ENCODE measurements around the gene BPIFA1.
A peak's percentile ranks its signal among the peaks of the same experiment; 100 is the strongest.

BPIFA1 gene

DNA sequence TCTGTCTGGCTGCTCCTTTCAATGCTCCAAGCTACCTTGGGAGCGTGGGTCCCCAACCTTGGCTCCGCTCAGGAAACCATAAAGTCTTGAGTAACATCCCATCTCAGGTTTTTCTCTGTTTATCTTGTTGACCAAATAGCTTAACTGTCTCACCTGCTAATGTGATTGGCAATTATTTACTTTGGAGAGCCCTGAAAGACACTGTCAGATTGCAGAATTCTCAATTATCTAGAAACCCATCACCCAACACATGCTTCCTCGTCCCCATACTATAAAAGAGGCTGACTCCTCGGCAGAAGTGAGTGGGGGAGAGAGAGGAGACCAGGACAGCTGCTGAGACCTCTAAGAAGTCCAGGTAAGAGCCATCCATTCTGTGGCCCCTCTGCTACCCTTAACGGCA lies at the start of gene BPIFA1:
Gene BPIFA1, plus strand, starts transcription at position 301 of the 400 bp plus-strand sequence. CDS start 1,716 bp downstream, outside the sequence.
- DNase-seq = no peak

DNA sequence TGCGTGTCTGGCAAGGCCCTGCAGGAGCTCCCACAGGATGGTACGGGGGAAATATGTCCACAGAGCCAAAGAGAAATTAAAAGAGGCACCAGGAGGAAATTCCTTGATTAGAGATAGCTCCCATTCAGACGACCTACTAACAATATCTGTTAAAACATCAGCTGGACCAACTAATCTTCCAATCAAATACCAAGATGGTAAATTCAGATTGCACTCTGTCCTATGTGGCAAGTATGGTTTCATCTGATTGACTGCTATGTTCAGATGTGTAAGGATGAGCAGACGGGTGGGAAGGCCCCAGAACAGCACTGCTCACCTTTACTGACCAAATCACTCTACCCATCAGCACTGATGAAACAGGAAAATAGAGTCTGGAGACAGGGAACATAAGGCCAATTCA lies 48.3 kb upstream of the BPIFA1 start:
- DNase-seq = no peak

DNA sequence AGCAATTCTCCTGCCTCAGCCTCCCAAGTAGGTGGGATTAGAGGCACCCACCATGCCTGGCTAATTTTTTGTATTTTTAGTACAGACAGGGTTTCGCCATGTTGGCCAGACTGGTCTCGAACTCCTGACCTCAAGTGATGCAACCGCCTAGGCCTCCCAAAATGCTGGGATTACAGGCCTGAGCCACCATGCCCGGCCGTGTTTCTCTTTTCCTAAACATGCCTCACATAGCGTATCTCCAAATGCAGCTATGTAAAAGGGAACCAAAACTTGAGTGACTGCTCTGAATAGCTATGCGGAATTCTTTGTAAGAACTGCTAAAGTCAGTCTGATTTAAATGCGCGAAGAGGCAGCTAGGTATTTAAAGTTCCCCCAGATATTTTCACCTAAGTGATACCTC lies 47.4 kb upstream of the BPIFA1 start:
- DNase-seq = no peak

DNA sequence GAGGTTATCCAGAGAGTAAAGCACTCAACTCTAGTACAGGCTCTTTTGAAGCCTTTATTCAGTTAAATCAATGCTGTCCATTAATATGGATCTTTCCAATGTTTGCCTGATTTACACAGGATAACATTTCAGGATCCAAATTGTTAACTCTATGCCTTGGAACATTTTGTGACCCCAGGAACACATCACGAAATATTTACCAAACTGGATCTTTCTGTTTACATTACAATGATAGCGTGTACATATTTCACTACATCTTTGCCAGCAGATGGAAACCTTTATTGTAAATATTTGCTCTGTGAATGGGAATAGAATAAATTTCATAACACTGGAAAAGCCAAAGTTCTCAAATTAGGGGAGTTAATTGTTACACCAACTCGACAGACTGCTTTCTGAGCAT lies 44.3 kb upstream of the BPIFA1 start:
- DNase-seq = no peak

DNA sequence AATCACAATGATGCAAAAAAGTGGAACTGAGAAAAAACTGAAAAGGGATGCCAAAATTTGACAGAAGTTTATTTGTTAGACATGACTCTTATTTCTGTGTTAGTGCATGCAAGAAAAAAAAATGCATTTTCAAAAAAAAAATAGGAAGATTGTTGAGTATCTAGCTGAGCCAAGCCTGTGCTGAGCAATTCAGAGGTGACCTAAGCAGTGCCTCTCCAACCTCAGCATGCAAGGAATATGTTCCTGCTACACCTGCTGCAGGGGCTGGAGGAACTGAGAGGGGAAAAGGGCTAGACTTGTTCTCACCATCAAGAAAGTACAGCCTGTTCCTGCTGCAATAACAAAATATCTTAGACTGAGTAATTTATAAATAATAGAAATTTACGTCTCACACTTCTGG lies 43.8 kb upstream of the BPIFA1 start:
- no peak for DNase-seq

DNA sequence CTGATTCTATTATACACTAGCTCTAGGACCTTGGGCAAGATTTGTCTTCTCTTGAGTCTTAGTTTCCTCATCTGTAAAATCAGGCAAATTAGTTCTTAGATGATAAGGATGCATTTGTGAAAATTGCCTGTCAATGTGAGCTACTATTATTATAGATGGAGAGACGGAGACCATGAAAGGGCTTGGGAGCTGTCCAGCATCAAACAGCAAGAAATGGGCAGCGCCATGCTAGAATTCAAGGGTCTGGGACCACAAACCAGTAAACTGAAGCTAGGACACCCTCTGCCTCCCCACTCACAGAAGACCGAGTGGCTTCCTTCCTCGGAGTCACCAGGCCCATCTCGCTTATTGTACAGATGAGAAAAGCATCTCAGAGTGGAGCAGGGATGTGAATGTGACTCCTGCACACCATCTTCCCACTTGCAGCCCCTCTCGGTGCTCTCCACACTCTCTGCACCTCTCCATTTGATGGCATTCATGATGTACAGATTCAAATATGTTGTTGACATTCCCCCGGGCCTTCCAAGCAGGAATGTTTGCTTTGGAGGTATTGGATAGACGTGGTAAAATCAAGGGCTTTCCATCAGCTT lies 42.8 kb upstream of the BPIFA1 start:
- DNase-seq = no peak

DNA sequence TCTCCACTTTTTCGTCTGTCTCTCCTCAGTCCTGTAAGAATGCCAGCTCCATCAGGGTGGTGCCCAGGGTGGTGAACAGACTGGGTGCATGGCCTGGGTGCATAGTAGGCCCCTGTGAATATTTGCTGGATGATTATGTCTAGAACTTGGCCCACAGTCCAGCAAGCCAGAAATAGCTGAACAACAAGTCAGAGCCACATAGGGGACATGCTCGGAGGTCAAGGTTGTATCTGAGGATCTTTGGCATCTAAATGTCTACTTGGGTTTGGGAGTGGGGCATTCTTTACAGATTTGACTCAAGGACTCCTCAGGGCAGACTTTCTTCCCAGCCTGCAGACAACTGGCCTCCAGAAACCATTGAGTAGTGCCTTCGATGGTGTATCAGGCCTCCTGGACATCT lies 36.8 kb upstream of the BPIFA1 start:
- DNase-seq = no peak

DNA sequence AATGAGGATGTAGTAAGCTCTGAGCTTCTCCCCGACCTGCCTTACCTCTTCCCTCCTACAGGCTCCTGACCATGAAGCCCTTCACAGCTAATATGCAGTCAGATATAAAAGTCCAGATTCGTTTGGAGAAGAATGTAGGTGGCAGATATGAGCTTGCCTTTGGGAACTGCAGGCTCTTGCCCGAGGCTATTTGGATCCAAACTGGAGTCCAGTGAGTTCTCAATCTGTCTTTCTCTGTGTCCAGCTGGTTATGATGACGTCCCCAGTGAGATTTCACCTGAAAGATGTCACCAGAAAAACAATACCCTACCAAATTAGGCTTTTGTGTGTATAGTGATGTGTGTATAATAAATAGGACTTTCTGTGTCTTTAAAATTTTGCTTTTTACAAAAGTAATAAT lies 33.3 kb upstream of the BPIFA1 start:
- no peak for DNase-seq

DNA sequence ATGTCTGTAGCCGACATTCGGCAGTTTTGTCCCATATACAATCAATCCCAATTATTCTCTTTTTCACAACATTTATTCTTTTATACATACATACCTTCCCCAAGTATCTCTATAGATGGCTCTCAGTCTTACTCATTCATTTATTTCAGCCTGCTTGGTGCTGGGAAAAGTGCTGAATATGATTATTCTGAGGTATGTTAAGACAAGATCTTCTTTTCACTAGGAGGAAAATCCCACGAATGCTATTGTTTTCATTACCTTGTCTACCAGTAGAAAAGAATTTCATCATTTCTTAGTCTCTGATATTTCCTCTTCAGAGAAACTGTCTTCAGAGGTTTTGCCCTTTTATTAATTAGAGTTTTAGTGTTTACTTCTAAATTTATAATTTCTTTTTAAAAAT lies 32.4 kb upstream of the BPIFA1 start:
- no peak for DNase-seq

DNA sequence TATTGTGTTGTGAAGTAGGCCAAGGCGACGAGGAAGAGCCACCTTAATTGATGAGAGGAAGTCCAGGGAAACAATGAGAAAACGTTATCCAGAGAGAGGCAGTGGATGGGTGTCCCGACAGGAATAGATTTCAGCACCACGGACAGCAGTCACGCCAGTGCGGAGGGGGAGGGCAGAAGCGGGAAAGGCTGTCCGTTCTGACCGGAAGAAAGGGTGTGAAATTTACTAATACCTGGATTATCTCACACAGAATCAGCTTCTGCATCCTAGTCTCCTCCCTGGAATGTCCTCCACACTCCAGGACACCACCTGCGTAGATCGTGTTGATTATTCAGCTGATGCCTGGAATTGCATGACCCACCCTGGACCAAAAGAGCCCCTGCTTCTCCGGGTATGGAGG lies 26.0 kb upstream of the BPIFA1 start:
- DNase-seq = peak; percentile 57 to 86 (median 74)

DNA sequence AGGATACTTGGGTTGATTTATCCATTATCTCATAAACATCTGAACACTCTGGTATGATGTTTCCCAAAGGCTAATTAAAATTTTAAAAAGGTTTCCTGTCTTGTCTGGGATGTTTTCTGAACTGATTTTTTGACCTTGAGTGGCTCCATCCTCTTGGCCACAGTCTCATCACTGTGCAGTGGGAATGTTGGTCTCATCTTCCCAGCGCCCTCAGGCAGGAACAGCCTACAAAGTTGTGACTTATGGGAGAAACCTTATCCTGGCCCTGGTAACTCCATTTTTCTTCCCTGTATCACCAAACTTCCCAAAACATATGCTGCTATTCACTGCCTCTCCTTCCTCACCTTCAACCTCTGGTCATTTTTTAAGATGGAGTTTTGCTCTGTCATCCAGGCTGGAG lies 25.4 kb upstream of the BPIFA1 start:
- DNase-seq = no peak

DNA sequence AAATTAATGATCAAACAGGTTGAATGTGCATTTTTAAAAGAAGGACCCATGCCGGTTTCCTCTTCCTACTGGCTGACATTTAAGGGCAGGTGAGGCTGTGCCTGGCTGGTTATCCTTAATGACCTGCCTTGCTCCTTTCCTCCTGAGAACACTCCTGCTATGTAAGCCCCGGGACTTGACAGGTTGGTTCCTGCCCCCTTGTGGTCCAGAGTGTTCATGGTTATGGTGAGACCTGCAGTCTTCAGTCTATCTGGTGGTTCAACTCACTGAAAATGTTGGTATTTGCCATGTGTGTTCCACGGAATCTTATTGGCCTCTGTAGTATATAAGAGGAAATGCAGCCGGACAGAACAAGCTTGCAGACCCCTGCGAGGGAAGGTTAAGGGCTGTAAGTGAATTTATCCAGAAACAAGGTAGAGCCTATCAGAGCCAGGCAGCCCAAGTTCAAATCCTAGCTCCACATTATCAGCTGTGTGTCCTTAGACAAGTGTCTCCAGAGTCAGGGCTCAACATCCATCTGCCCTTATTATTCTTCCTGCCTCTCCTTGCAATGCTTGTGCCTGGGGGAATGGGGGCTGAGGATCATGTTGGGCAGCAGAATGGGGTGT lies 23.9 kb upstream of the BPIFA1 start:
- peak; percentile 25 to 52 (median 39) for DNase-seq

DNA sequence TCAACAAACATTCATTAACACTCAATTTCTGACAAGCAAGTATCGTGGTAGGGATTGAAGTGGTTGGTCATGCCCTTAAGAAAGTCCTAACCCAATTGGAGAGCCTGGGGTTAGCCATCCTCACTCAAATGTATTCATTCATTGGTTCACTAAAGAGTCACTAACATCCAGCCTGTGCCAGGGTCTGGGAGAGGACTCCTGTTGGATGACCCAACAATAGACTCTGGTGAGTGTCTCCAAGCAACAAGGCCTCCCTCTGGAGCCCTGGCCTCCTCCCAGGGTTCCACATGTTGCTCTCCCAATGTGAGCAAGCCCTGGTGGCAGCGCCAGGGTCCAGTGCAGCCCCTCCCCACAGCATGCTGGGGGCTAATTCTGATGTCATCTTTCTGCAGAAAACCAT lies 18.7 kb upstream of the BPIFA1 start, which contains the start of gene BPIFA3:
Gene BPIFA3, plus strand, starts transcription at position 301 of the 400 bp plus-strand sequence. CDS start 185 bp downstream, outside the sequence.
- no peak for DNase-seq

DNA sequence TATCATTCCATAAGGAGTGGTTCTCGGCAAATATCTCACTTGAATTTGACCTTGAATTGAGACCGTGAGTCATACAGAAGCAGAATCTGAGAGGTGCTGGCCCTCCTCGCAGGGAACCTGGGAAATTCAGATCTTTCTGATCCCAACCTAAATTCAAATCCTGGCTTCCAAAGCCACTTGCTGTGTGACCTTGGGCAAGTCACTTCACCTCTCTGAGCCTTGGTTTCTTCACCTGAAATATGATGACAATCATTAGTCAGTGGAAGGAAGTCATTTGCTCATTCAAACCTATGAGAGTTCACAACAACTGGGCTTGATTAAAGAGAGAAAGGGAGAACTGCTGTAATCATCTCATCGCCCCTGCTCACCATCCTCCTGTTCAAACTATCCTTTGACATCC lies 11.4 kb upstream of the BPIFA1 start:
- DNase-seq = no peak

DNA sequence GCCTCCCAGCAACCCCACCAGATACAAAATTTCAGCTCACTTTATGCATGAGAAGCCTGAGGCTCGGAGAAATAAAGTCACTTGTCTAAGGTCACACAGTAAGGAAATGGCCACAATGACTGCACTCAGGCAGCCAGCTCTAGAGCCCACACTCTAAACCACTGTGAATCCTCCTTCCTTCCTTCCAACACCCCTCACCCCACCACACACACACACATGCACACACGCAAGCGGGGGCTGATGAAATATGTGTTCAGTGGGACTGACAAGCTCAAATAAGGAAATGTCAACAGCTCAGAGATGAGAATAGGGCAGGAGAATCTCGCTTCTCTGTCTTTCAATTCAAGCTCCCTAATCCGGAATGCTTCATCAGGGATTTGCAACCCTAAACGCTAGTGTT lies 6.0 kb upstream of the BPIFA1 start:
- DNase-seq = peak; percentile 22 to 36 (median 35)

DNA sequence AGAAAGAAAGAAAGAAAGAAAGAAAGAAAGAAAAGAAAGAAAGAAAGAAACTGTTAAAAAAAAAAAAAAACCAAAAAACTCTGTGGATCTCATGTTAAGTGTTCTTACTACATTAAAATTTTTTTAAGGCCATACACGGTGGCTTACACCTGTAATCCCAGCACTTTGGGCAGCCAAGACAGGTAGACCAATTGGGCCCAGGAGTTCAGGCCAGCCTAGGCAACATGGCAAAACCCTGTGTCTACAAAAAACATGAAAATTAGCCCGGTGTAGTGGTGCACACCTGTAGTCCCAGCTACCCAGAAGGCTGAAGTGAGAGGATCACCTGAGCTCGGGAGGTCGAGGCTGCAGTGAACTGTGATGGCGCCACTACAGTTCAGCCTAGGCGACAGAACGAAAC lies 4.6 kb upstream of the BPIFA1 start:
- DNase-seq = no peak

DNA sequence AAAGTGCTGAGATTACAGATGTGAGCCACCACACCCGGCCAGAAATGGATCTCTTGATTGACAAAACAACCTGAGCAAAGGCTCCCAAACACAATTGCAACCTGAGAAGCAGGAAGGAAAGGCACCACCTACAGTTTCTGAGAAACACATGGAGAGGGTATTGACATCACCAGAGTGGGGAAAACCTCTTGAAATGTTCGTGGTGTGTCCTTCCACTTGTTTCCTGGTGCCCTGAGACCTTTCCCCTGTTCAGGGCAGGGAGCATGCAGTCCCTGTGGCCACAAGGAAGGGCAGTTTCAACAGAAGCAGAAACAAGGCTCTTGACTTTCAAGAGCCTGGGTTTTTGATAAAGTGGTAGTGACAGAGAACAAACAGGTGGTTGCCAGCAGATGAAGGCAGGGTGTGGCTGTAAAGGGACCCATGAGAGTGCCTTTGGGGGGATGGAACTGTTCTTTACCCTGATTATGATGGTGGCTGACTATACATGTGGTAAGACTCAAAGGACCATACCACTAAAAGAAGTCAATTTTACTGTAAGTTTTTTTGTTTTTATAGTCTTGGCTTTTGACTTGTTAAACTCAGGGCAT lies 3.2 kb upstream of the BPIFA1 start:
- DNase-seq = peak in 1 of 3 donors; percentile 14

DNA sequence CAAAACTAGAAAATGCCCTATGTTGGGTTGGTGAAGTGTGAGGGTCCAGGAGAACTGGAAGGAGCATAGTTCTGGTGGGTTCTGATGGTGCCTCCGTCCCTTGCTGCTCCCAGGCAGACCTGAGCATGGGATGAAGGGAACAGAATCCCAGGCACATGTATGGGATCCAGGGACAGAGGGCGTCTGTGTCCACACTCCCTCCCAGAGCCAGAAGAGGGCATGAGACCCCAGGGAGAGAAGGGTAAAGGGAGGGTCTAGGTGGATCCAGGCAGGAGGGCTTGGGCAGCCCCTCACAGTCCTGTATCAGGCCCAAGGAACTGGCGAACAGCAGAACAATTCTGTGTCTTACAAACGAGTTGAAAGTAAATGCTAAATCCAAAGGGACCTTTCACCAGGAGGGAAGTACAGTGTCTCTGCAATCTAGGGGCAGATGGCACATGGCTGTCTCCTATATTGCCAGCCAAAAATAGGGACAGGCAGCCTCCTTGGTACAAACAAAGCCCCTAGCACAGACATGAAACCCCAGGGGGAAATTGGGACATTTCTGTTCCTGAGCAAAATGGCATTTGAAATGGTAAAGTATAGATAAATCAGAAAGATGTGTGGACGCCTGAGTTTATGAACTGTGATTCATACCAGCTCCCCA lies 2.5 kb upstream of the BPIFA1 start:
- no peak for DNase-seq

DNA sequence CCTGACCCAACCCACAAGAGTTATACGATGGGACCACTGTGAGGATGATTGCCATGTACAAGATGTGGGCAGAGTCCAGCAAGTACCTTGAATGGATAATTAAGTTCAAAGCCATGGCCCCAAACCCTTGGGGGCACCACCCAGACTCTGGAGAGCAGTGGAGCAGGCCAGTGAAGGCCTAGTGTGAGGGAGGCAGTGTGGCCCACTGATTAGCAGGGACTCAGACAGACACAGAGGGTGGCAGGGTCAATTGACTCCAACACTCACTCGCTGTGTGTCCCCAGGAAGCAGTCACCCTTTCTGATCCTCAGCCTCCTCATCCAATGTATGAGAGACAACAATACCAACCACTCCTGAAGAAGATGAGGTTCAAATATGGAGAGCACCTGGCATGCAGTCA lies 1.7 kb upstream of the BPIFA1 start:
- DNase-seq = no peak

DNA sequence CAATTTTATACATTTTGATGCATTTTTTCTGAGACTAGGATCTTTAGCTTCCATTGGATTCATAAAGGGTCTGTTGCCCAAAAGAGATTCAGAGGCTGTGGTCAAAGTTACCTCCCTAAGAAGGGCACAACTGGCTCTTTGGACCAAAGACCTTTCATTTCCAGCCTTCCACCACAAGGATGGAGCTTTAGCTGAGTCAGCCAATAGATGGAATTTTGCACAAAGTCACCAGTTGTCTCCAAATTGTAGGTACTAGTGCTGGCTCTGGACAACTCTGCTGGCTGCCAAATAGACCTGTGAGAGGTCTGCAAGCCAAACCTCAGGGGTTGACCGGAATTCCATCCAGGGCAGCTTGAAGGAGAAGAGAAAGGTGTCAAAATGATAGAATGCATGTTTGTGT lies 555 bp downstream of the BPIFA1 start:
- no peak for DNase-seq

DNA sequence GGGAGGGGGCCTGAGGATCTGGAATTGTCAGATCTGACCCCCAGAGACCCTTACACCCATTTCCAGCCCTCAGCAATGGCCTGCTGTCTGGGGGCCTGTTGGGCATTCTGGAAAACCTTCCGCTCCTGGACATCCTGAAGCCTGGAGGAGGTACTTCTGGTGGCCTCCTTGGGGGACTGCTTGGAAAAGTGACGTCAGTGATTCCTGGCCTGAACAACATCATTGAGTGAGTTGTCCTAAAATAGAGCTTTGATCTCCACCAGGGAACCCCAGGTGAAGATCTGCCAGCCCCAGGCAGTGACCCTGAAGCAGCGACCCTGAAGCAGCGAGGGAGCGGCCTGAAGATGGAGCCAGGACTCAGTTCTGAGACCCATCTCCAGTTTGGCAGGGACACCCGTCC lies 2.2 kb downstream of the BPIFA1 start:
- no peak for DNase-seq

DNA sequence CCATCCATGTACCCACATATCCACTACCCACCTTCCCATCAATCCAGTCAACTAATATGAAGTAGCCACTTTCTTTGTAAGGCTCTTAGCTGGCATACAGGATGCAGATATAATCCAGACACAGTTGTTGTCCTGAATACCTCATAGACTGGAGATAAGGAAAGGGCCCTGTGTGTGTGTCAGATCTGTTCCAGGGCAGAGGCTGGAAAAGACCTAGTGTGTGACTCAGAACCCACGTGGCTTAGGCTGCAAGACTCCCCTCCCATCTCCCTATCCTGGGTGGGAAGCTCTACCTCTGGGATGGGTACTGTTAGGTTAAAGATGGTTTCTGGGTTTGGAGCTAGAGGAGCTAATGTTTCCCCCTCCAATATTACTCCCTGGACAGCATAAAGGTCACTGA lies 3.6 kb downstream of the BPIFA1 start:
- no peak for DNase-seq

DNA sequence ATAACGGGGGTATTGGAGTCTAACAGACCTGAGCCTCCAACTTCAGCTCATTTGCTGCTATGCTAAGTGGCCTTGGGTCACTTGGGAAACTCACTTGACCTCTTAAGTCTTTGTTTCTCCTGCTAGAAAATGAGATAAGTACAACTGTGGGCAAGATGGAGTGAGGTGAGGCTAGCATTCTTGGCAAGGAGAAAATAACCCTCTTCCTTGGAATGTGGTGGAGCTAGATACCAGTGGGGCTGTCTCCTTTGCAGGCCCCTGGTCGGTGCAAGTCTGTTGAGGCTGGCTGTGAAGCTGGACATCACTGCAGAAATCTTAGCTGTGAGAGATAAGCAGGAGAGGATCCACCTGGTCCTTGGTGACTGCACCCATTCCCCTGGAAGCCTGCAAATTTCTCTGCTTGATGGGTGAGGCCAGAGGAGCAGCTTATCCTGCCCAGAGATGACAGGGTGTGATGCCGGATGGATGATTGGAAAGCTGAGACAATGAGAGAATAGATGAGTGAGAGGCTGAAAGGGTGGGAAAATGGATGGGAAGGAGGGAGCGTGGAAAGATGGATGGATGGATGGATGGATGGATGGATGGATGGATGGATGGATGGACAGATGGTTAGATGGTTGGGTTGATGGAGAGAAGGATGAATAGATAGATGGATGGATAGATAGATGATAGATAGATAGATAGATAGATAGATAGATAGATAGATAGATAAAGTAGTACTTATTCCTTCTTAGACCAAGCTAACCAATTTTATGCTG lies 4.4 kb downstream of the BPIFA1 start:
- DNase-seq = no peak

Measured in suppressor macrophage treated with lipopolysaccharide for 1 hour (primary cell).